ENCODE data around the gene EVI2A. TPM values are rescaled to one million over a fixed set of nuclear protein-coding genes. Genes with fewer than 3 reads are reported as not detected.

The EVI2A gene
- total RNA-seq, 2 donors from 2014 or later, result 2.6 to 4.9 TPM

DNA sequence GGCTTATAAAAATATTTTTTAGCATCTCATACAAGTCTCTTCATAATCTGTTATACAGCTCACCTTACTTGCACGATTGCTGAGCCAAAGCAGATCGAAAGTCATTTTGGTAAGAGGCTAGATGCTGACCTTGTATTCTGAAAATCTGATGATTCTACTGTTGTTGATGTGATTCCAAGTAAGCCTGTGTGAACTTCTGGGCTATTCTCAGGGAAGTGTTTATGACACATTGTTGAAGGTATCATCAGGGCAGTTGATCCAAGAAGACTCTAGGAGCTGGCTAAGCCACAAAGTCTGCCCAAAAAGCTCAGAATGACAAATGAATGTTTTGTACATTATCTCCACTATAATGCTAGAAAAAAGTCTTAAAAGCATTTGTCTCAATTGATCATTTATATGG is 40.4 kb downstream of the EVI2A start:
- no peak for DNase-seq (ENCODE audit: low spot score)
- Histone ChIP-seq H3K9me3 (no peaks in the 10 kb centered on the region), H3K36me3 (no peaks in the 10 kb centered on the region), H3K27me3 (replicated peaks; ENCODE audit: insufficient read depth) (no peaks in the 10 kb centered on the region), H3K4me1 (replicated peaks) (no peaks in the 10 kb centered on the region), H3K27ac (no peak overlapping the region), H3K4me3 (no peak overlapping the region)
- intact Hi-C loops (cut with DNase I), result no loop called here
- WGBS, result 96% methylated on average over 2 of the region's 2 CpGs
- TF ChIP-seq POLR2A (IDR thresholded peaks at IDR 0.05), result no peak
- TF ChIP-seq, protein P1, sequence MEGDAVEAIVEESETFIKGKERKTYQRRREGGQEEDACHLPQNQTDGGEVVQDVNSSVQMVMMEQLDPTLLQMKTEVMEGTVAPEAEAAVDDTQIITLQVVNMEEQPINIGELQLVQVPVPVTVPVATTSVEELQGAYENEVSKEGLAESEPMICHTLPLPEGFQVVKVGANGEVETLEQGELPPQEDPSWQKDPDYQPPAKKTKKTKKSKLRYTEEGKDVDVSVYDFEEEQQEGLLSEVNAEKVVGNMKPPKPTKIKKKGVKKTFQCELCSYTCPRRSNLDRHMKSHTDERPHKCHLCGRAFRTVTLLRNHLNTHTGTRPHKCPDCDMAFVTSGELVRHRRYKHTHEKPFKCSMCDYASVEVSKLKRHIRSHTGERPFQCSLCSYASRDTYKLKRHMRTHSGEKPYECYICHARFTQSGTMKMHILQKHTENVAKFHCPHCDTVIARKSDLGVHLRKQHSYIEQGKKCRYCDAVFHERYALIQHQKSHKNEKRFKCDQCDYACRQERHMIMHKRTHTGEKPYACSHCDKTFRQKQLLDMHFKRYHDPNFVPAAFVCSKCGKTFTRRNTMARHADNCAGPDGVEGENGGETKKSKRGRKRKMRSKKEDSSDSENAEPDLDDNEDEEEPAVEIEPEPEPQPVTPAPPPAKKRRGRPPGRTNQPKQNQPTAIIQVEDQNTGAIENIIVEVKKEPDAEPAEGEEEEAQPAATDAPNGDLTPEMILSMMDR (IDR thresholded peaks at IDR 0.05), result no peak
- TF ChIP-seq POLR2AphosphoS5 (IDR thresholded peaks at IDR 0.05), result no peak

DNA sequence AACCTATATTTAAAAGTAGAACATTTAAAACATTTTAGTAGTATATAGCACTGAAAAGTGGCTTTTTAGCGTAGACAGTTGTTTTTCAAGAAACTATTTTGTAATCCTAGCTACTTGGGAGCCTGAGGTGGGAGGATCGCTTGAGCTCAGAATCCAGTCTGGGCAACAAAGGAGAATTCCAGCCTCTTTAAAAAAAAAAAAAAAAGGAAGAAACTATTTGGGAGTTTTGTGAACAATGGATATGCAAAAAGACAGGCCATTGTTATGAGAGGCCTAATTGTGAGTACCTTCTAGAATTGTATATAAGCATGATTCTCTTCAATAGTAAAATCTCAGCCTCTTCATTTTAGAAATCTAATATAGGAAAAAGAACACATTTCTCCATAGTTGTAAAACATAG is 42.0 kb downstream of the EVI2A start:
- Histone ChIP-seq H3K27ac (no peak overlapping the region), H3K9me3 (no peaks in the 10 kb centered on the region), H3K27me3 (replicated peaks; ENCODE audit: insufficient read depth) (no peaks in the 10 kb centered on the region), H3K36me3 (no peaks in the 10 kb centered on the region), H3K4me1 (replicated peaks) (no peaks in the 10 kb centered on the region), H3K4me3 (no peak overlapping the region)
- DNase-seq (ENCODE audit: low spot score), result no peak
- 92% methylated on average over 2 of the region's 2 CpGs for WGBS
- intact Hi-C loops (cut with DNase I), result no loop called here
- no peak for TF ChIP-seq POLR2A (IDR thresholded peaks at IDR 0.05)
- TF ChIP-seq POLR2AphosphoS5 (IDR thresholded peaks at IDR 0.05), result no peak
- TF ChIP-seq, protein P1 (IDR thresholded peaks at IDR 0.05), result no peak

DNA sequence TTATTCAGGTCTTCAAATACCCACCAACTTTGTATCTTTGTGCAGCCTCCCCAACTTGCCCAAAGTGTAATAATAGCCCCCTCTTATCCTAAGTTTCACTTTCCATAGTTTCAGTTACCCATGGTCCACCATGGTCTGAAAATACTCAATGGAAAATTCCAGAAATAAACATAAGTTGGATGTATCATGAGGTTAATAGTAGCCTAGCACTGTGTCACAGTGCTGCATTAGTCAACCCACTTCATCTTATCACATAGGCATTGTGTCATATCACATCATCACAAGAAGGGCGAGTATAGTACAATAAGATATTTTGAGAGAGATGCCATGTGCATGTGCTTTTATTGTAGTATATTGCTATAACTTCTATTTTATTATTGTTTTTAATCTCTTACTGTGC is 46.3 kb downstream of the EVI2A start:
- no peak overlapping the region for H3K27ac ChIP-seq
- TF ChIP-seq, protein P1 (IDR thresholded peaks at IDR 0.05), result no peak
- 97% methylated on average over 1 of the region's 1 CpG for WGBS

DNA sequence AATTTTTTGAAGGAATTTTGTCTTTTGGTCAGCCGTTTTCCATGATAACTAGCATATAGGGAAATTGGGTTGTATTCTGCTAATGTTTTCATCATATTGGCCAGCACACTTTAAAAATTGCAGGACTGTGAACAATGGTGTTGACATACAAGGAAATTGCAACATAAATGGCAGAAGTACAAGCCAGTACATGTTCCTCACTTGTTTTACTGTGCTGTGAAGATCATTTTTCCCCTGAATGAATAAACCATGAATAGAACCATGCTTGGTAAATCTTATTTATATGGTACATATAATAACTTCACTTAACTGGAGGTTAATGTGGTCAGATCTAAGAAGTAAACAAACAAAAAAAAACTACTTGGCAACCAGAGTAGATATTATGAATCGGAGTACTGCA is 47.2 kb downstream of the EVI2A start:
- Histone ChIP-seq H3K27ac (no peak overlapping the region), H3K36me3 (no peaks in the 10 kb centered on the region), H3K27me3 (replicated peaks; ENCODE audit: insufficient read depth) (no peaks in the 10 kb centered on the region), H3K4me3 (no peak overlapping the region), H3K9me3 (no peaks in the 10 kb centered on the region), H3K4me1 (replicated peaks) (no peaks in the 10 kb centered on the region)
- WGBS, result 51% methylated on average over 2 of the region's 2 CpGs
- peak; percentile 46 for DNase-seq (ENCODE audit: low spot score)
- TF ChIP-seq POLR2AphosphoS5 (IDR thresholded peaks at IDR 0.05) (peak; percentile 89), POLR2A (IDR thresholded peaks at IDR 0.05) (no peak)
- intact Hi-C loops (cut with DNase I), result no loop called here

More for the DNA sequence above, 46.3 kb downstream of the EVI2A start:
- no peaks in the 10 kb centered on the region for H3K9me3 ChIP-seq
- H3K4me1 ChIP-seq (replicated peaks), result no peaks in the 10 kb centered on the region
- H3K27me3 ChIP-seq (replicated peaks; ENCODE audit: insufficient read depth), result no peaks in the 10 kb centered on the region
- no peaks in the 10 kb centered on the region for H3K36me3 ChIP-seq
- intact Hi-C loops (cut with DNase I), result no loop called here
- DNase-seq (ENCODE audit: low spot score), result no peak
- no peak overlapping the region for H3K4me3 ChIP-seq

DNA sequence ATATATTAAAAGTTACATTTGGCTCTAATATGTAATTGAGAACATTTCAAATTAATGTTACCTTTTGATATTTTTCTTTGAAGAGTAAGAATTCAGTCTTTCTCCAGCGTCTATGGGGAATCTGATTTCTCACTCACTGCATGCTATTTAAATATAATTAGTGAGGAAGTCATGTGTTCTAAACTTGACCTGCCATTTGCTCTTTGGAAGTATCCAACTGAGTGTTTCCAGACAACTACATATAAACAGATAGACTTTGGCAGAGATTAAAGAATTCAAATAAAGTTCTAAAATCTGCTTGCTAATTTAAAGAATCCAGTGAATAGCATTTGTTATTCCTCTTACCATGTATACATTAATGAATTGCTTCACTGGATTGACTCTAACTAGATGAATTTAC is 47.9 kb downstream of the EVI2A start:
- DNase-seq (ENCODE audit: low spot score), result no peak
- Histone ChIP-seq H3K27ac (no peak overlapping the region), H3K9me3 (no peaks in the 10 kb centered on the region), H3K27me3 (replicated peaks; ENCODE audit: insufficient read depth) (no peaks in the 10 kb centered on the region), H3K4me1 (replicated peaks) (no peaks in the 10 kb centered on the region), H3K4me3 (no peak overlapping the region), H3K36me3 (no peaks in the 10 kb centered on the region)
- TF ChIP-seq, protein P1 (IDR thresholded peaks at IDR 0.05), result no peak
- TF ChIP-seq POLR2AphosphoS5 (IDR thresholded peaks at IDR 0.05), result no peak
- TF ChIP-seq POLR2A (IDR thresholded peaks at IDR 0.05), result no peak
- intact Hi-C loops (cut with DNase I), result no loop called here
- 81% methylated on average over 1 of the region's 1 CpG for WGBS

Measured in prostate gland (tissue), 2 donors.